ENCODE results near the gene BRMS1. TPM values are rescaled to one million over a fixed set of nuclear protein-coding genes. Genes with fewer than 3 reads are reported as not detected.

BRMS1 gene
- total RNA-seq, 3 donors from 2014 or later: 52.0 to 61.6 (median 54.3) TPM

DNA sequence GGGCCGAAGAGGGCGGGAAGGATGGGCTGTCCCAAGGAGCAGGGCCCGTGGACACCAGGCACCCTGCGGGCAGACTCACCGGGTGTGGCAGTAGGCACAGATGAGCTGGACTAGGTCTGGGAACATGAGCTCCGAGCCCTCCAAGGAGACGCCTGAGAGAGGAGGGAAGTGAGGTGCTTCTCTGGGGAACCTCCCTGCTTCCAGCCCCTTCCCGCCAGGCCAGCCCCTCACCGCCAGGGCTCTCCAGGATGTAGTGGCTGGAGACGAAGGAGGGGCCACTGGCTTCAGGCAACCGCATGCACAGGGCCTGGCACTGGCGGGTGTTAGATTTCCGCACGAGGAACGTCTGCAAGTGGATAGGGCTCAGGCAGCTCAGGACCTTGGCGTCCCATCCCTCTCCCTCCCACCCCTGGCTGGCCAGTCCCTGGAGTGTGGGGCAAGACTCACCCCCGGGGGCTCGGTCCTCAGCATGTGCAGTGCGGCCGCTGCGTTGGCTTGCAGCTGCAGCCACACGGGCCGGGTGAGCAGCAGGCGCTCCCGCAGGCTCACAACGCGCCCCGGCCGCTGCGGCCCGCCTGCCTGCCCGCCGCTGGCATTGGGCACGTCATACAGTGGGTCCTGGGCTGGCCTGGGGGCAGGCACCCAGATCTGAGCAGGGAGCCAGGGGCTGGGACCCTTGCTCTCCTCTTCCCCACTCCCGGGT, 9.2 kb downstream of the BRMS1 start:
- no peaks in the 10 kb centered on the region for H3K9me3 ChIP-seq
- intact Hi-C loops (cut with DNase I; ENCODE audit: low total_unique reads): no loop called here
- no peak for DNase-seq (ENCODE audit: low spot score in 2 of 2)
- H3K4me1 ChIP-seq: peaks cover 0 to 8% of the 10 kb centered on the region in 2 donors
- peaks cover 4% of the 10 kb centered on the region for H3K36me3 ChIP-seq
- H3K27ac ChIP-seq: peak overlapping the region; percentile 66 to 83
- no peak for TF ChIP-seq POLR2A (IDR thresholded peaks at IDR 0.05)
- TF ChIP-seq, protein P1, sequence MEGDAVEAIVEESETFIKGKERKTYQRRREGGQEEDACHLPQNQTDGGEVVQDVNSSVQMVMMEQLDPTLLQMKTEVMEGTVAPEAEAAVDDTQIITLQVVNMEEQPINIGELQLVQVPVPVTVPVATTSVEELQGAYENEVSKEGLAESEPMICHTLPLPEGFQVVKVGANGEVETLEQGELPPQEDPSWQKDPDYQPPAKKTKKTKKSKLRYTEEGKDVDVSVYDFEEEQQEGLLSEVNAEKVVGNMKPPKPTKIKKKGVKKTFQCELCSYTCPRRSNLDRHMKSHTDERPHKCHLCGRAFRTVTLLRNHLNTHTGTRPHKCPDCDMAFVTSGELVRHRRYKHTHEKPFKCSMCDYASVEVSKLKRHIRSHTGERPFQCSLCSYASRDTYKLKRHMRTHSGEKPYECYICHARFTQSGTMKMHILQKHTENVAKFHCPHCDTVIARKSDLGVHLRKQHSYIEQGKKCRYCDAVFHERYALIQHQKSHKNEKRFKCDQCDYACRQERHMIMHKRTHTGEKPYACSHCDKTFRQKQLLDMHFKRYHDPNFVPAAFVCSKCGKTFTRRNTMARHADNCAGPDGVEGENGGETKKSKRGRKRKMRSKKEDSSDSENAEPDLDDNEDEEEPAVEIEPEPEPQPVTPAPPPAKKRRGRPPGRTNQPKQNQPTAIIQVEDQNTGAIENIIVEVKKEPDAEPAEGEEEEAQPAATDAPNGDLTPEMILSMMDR (IDR thresholded peaks at IDR 0.05): no peak
- peak overlapping the region; percentile 68 to 80 (median 70) for H3K4me3 ChIP-seq
- H3K27me3 ChIP-seq: no peaks in the 10 kb centered on the region

DNA sequence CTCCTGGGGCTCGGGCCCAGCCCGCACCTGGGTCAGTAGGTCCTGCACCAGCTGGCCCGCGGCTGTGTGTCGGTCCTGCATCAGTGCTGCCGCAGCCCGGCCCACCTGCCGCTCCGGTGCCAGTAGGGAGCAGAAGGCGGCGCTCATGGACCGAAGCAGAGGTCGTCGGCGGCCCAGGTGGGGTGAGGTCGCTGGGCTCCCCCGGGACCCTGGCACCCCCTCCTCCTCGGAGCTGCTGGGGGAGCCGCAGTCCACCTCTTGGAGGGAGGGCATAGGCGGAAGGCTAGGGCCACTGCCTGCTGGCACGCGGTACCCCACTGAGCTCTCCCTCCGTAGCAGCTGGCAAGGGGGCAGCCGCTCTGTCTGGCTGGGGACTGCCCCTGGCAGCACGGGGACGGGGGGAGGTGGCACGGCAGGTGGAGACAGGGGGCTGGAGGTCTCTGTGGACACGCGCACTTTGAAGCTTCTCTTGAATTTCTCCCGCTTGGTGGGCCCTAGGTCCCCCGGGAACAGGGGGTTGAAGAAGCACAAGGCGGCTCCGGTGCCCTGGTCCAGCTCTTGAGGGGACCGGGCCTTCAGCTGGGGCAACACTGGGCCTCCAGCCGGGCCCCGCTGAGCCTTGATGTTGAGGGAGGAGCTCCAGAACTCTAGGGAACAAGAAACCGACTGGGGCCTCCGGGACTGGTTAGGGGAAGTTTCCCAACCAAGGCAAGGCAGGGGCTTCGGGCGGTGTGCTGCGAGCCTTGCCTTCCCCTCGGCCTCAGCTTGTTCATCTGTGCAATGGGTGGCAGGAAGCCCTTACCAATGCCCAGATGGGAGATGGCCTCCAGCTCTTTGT, 10.1 kb downstream of the BRMS1 start:
- Histone ChIP-seq H3K27me3 (no peaks in the 10 kb centered on the region), H3K9me3 (no peaks in the 10 kb centered on the region), H3K4me1 (peaks cover 0 to 8% of the 10 kb centered on the region in 2 donors), H3K4me3 (peak overlapping the region; percentile 68 to 80 (median 70)), H3K27ac (peak overlapping the region in 1 of 2 donors; percentile 83), H3K36me3 (no peaks in the 10 kb centered on the region)
- no peak for DNase-seq (ENCODE audit: low spot score in 2 of 2)
- TF ChIP-seq, protein P1 (IDR thresholded peaks at IDR 0.05): no peak
- TF ChIP-seq POLR2A (IDR thresholded peaks at IDR 0.05) (no peak), POLR2AphosphoS5 (IDR thresholded peaks at IDR 0.05) (no peak)
- intact Hi-C loops (cut with DNase I; ENCODE audit: low total_unique reads): no loop called here

DNA sequence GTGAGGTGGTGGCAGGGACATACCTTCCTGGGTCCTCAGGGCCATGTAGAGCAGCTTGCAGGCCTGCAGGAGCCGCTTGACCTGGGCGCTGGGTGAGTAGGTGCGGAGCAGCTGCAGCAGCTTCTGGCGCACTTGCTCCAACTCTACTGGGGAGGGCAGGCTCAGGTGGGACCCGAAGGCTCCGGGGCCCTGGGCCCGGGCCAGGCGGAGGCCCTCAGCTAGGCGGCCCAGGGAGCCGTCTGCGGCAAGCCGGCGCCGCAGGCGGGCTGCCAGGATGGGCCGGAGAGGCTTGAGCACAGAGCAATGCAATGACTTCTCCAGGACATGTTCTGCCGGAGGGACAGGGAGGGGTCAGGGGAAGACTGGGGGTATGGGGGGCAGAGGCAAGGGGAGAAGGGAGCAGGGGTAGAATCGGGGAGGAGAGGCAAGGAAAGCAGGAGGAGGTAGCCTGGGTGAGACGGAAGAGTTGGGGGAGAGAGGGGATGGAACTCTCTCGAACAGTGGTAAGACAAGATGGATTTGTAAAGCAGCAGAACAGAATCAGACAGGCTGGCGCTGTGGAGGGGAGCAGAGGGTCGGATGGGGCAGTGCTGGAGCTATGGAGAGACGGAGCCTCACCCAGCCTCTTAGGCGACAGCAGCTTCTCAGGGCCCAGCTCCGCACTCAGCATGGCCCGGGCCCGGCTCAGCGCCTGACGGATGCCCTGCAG, 10.9 kb downstream of the BRMS1 start:
- TF ChIP-seq POLR2AphosphoS5 (IDR thresholded peaks at IDR 0.05) (no peak), POLR2A (IDR thresholded peaks at IDR 0.05) (no peak)
- TF ChIP-seq, protein P1 (IDR thresholded peaks at IDR 0.05): no peak
- no peak for DNase-seq (ENCODE audit: low spot score in 2 of 2)
- intact Hi-C loops (cut with DNase I; ENCODE audit: low total_unique reads): no loop called here
- H3K27ac ChIP-seq: no peak overlapping the region
- H3K4me1 ChIP-seq: peaks cover 0 to 8% of the 10 kb centered on the region in 2 donors
- H3K4me3 ChIP-seq: peak overlapping the region in 1 of 3 donors; percentile 80
- H3K9me3 ChIP-seq: no peaks in the 10 kb centered on the region
- no peaks in the 10 kb centered on the region for H3K27me3 ChIP-seq
- no peaks in the 10 kb centered on the region for H3K36me3 ChIP-seq

DNA sequence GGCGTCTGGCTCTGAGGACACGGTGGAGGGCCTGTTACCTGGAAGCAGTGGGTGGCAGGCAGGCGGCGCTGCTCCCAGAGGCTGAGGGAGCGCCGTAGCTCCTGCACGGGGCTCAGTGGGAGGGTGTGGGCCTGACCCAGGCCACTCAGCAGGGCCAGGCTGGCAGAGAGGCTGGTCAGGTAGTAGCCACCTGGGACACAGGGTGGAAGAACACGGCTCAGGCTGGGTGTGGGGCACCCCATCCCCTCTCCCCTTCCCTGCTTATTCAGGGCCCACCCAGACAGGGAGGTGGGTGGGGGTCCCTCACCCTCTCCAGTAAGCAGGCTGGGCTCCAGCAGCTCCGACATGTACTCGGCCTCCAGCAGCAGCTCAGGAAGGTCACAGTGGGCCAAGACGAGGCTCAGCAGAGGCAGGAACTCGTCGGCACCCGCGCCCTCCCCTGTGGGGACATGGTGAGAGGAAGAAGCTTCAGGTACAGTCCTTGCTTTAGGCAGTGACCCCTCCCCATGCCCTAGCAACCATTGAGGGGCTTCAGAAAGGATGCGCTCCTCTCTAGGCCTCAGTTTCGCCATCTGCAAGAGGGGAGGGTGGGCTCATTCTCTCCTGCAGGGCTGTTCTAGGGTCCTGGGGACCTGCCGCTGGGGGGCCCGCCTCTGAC, 11.6 kb downstream of the BRMS1 start:
- Histone ChIP-seq H3K4me1 (peaks cover 0 to 8% of the 10 kb centered on the region in 2 donors), H3K27ac (no peak overlapping the region), H3K9me3 (no peaks in the 10 kb centered on the region), H3K27me3 (no peaks in the 10 kb centered on the region), H3K4me3 (no peak overlapping the region), H3K36me3 (no peaks in the 10 kb centered on the region)
- TF ChIP-seq, protein P1 (IDR thresholded peaks at IDR 0.05): no peak
- TF ChIP-seq POLR2AphosphoS5 (IDR thresholded peaks at IDR 0.05) (no peak), POLR2A (IDR thresholded peaks at IDR 0.05) (no peak)
- DNase-seq (ENCODE audit: low spot score in 2 of 2): no peak
- intact Hi-C loops (cut with DNase I; ENCODE audit: low total_unique reads): no loop called here
